ENCODE data around the gene ERCC1. TPM values are rescaled to one million over a fixed set of nuclear protein-coding genes. Genes with fewer than 3 reads are reported as not detected.

The ERCC1 gene
- total and polyA plus RNA-seq, 2 of the 13 experiments (the other 11 are each of a cell fraction or from before 2014, with no cell fraction given): 40.0 to 66.4 TPM

DNA sequence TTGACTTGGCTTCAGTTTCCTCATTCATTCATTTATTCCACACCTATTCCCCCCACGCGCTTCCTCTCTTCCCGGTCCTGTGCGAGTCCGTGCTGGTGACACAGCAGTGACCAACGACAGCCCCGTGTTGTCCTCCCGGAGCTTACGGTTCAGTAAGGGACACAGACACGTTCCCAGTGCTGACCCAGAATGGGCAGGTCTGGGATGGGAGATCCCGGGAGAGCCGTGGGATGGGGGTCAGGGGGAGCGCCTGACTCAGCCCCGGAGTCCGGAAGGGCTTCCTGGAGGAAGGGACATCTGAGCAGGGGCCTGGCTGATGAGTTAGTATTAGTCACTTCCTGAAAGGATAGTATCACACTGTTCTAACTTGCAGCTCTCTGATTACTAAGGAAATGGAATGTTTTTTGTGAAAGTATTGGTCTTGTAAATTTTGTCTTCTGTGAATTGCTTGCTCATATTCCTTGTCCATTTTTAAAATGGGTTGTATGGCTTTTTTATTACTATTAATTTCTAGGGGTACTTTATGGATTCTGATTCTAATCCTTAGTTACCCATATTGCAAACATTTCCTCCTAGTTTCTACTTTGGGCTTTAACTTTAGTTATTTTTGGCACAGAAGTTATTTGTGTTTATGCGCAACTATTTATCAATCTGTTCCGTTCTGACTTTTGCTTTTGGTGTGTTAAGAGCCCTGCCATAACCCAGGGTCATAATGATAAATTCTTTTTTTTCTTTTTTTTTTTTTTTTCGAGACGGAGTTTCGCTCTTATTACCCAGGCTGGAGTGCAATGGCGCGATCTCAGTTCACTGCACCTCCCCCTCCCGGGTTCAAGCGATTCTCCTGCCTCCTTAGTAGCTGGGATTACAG, 708 bp upstream of the ERCC1 start (continued):
- TF ChIP-seq KAT2B (IDR thresholded peaks at IDR 0.05; ENCODE audit: borderline replicate concordance, low read depth, low read length): no peak
- TF ChIP-seq RORA (CRISPR knock-in tag; IDR thresholded peaks at IDR 0.05): no peak
- TF ChIP-seq ZNF20 (CRISPR knock-in tag; IDR thresholded peaks at IDR 0.05): no peak
- TF ChIP-seq ZFP36 (IDR thresholded peaks at IDR 0.05; ENCODE audit: borderline replicate concordance, low read depth, low read length, partially characterized antibody): peak; percentile 100
- TF ChIP-seq ZNF225 (CRISPR knock-in tag; IDR thresholded peaks at IDR 0.05): no peak
- TF ChIP-seq ZBTB1 (CRISPR knock-in tag; IDR thresholded peaks at IDR 0.05; ENCODE audit: borderline replicate concordance): no peak
- TF ChIP-seq, protein P1, sequence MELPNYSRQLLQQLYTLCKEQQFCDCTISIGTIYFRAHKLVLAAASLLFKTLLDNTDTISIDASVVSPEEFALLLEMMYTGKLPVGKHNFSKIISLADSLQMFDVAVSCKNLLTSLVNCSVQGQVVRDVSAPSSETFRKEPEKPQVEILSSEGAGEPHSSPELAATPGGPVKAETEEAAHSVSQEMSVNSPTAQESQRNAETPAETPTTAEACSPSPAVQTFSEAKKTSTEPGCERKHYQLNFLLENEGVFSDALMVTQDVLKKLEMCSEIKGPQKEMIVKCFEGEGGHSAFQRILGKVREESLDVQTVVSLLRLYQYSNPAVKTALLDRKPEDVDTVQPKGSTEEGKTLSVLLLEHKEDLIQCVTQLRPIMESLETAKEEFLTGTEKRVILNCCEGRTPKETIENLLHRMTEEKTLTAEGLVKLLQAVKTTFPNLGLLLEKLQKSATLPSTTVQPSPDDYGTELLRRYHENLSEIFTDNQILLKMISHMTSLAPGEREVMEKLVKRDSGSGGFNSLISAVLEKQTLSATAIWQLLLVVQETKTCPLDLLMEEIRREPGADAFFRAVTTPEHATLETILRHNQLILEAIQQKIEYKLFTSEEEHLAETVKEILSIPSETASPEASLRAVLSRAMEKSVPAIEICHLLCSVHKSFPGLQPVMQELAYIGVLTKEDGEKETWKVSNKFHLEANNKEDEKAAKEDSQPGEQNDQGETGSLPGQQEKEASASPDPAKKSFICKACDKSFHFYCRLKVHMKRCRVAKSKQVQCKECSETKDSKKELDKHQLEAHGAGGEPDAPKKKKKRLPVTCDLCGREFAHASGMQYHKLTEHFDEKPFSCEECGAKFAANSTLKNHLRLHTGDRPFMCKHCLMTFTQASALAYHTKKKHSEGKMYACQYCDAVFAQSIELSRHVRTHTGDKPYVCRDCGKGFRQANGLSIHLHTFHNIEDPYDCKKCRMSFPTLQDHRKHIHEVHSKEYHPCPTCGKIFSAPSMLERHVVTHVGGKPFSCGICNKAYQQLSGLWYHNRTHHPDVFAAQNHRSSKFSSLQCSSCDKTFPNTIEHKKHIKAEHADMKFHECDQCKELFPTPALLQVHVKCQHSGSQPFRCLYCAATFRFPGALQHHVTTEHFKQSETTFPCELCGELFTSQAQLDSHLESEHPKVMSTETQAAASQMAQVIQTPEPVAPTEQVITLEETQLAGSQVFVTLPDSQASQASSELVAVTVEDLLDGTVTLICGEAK (IDR thresholded peaks at IDR 0.05): no peak
- TF ChIP-seq, protein P1 (CRISPR knock-in tag; IDR thresholded peaks at IDR 0.05): no peak
- peak; percentile 75; the same call in 1 of the 2 replicates for TF ChIP-seq ZNF557 (CRISPR knock-in tag; IDR thresholded peaks at IDR 0.05)
- no peak for TF ChIP-seq KDM1A (CRISPR knock-in tag; IDR thresholded peaks at IDR 0.05)
- no peak for TF ChIP-seq NKX3-1 (CRISPR knock-in tag; IDR thresholded peaks at IDR 0.05)
- TF ChIP-seq FOXO1 (CRISPR knock-in tag; IDR thresholded peaks at IDR 0.05): no peak; the same call in 1 of the 2 replicates
- no peak for TF ChIP-seq ZNF160 (CRISPR knock-in tag; IDR thresholded peaks at IDR 0.05)
- TF ChIP-seq ZNF446 (CRISPR knock-in tag; IDR thresholded peaks at IDR 0.05): no peak
- no peak for TF ChIP-seq PRPF4 (IDR thresholded peaks at IDR 0.05; ENCODE audit: low read depth, low read length, poor library complexity, severe bottlenecking)
- no peak for TF ChIP-seq ZFP36L1 (CRISPR knock-in tag; IDR thresholded peaks at IDR 0.05)
- TF ChIP-seq, protein P2, sequence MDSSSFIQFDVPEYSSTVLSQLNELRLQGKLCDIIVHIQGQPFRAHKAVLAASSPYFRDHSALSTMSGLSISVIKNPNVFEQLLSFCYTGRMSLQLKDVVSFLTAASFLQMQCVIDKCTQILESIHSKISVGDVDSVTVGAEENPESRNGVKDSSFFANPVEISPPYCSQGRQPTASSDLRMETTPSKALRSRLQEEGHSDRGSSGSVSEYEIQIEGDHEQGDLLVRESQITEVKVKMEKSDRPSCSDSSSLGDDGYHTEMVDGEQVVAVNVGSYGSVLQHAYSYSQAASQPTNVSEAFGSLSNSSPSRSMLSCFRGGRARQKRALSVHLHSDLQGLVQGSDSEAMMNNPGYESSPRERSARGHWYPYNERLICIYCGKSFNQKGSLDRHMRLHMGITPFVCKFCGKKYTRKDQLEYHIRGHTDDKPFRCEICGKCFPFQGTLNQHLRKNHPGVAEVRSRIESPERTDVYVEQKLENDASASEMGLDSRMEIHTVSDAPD (CRISPR knock-in tag; IDR thresholded peaks at IDR 0.05): no peak
- TF ChIP-seq HHEX (CRISPR knock-in tag; IDR thresholded peaks at IDR 0.05): no peak
- TF ChIP-seq TOPORS (CRISPR knock-in tag; IDR thresholded peaks at IDR 0.05): no peak
- TF ChIP-seq ZNF264 (CRISPR knock-in tag; IDR thresholded peaks at IDR 0.05): no peak
- no peak for TF ChIP-seq ZEB1 (IDR thresholded peaks at IDR 0.05; ENCODE audit: insufficient replicate concordance, low read depth)
- TF ChIP-seq KAT7 (CRISPR knock-in tag; IDR thresholded peaks at IDR 0.05; ENCODE audit: borderline replicate concordance): no peak
